ENCODE results near the gene COA8.
"Not testable (repeated sequence)": the region's sequence is repeated elsewhere in the genome, so short reads cannot be mapped to it uniquely, and the experiment has no call there.

The COA8 gene

DNA sequence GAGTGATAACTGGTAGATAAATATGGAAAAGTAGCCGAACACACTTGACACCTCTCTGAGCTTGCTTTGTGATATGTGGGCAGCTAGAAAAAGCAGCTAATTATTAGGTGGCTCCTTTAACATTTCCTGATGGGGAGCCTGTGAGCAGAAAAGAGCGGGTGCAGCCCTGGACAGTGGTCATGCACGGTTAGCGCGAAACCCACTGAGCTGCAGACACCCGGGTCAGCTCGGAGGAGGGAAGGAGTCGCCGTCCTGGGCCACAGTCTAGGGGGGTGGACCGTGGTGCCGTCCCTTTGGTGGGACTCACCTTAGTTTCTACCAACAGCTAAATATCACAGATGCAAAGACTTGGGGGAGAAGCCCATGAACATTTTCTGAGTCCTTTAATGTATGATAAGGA, 6.6 kb downstream of the COA8 start:
- DNase-seq (ENCODE audit: low read depth in 2 of 2, low spot score in 1 of 2), result no peak

DNA sequence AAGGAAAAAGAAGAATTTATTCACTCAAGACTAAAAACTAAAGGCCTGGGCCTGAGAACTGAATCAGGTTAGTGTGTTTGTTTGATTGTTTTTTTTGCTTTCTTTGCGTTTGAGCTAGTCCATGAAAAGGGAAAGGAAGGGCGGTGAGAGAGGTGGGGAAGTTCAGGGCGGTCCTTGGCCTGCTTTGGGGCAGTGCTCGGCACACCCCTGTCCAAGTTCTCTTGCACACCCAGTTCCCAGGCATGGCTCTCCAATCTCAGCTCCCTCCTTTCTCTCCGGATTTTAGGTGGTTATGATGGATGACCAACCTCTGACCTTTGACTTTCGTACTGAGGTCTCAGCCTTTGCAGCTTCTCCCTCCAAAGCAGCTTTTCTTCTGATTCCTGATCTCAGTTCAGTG, 11.3 kb downstream of the COA8 start:
- no peak for DNase-seq (ENCODE audit: low read depth in 2 of 2, low spot score in 1 of 2)

DNA sequence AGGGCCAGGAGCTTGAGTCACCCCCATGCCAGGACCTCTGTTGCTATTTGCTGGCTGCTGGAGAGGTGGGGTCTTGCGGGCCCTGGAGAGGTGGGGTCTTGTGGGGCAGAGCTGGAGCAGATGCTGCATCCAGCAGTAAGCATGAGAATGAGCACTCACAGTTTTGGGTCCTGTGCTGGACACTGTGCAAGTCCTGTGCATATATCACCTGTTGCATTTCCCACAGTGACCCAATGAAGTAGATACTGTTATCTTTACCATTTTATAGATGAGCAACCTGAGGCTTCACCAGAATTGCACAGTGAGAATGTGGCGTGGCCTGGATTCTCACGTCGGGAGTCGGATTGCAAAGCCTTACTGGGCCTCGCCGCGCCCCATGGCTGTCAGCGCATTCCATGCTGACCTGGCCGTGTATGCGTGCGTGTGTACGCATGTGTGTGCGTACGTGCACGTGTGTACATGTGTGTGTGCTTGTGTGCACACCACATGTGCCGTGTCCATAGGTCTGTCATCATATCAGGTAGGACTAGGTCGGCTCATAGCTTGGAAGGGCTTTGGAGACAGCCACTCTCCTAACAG, 12.0 kb downstream of the COA8 start:
- no peak for DNase-seq (ENCODE audit: low read depth in 2 of 2, low spot score in 1 of 2)

DNA sequence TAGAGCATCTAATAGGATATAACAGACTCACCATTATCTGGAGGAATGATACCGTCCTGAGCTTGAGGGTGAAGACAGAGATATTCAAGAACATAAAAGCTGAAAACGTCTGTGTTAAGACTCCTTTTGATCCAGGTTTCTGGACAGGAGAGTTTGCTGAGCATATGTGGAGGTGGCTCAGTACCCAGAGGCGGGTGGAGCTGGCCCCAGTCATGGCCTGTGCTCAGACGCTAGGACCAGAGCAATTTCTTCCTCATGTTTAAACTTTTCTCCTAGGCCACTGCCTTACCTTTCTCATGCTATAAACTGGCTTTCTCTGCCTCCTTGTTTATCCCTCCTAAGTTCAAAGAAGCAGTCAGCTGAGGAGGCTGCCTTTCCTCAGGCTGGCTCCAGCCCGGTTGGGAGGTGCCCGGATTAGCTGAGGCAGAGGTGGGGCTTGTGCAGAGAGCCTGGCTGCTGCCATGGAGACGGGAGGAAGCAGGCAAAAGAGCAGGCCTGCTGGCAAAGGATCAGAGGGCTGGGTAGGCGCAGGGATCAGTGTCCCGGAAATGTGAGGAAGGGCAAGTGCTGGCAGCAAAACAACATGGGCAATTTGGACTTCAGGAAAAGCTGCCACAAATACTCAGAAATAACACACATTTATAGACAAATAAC, 13.7 kb downstream of the COA8 start:
- no peak for DNase-seq (ENCODE audit: low read depth in 2 of 2, low spot score in 1 of 2)

DNA sequence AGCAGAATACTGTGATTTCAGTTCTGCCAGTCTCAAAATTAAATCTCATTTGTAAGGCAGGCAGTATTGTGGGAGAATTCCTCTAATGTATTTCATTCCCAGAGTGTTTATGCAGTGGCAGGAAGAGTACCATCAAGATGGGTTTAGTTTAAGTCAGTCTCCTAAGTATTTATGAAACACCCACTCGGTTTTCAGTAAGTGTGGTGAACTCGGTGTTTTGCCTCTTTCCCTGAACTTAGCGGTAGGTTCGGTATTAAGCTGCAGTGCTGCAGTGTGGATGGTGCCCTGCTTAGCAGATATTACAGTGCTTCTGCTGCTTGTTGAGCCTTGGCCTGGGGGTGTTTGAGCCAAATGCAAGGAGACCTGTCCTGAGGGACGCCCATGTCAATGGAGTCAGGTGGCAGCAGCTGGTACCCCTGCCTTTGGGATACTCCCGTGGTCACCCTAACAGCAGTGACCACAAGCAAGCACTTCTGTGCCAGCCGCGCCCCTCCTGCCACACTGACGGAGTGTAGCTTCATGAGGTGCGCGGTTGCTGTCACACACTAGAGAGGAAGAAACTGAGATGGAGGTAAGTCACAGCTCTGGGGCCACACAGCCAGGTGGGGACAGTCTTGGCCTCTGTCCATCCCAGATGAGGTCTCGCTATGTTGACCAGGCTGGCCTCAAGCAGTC, 15.8 kb downstream of the COA8 start:
- DNase-seq (ENCODE audit: low read depth in 2 of 2, low spot score in 1 of 2), result no peak

DNA sequence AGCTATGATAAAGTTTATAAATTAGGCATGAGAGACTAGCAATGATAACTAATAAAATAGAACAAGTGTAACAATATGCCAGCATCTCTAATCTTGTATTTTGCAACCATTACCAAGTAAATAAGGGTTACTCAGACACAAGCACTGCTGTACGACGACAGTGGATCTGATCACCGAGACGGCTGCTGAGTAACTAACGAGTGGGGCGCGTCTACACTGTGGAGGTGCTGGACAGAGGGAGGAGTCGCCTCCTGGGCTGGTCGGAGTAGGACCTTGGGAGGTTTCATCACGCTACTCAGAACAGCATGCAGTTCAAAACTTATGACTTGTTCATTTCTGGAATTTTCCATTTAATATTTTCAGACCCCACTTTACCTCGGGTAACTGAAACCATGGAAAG, 18.4 kb downstream of the COA8 start:
- no peak for DNase-seq (ENCODE audit: low read depth in 2 of 2, low spot score in 1 of 2)

DNA sequence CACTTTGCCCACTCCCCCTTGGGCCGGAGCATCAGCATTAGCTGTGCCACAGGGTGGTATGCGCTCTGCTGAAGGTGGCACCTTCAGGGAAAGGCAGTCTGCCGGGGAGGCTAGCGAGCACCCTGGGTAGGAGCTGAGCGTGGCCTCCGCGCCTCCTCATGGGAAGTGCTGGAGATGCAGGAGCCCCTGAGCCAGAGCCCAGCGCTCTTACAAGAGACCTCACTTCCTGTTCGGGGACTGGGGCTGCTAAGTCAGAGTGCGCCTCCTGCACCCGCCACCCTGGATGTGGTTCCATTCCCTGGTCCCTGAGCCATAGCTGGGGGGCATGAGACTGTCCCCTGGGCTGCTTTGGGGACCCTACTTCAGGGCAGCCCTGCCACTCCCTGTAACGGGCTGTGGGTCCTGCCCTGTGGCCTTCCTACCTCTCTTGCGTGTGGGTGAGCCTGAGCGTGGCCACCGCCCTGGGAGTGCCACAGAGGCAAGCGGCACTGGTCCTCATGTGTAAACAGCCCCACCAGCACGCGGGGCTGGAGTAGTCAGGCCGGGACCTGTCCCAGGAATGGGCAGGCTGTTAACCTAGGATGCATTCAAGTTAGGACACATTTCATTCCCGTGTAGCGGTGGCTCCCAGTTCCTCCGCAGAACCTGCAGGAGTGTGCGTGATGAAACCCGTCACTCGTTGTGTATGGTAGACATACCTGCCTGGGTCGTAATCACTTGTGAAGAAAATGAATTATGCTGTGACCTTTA, 19.4 kb downstream of the COA8 start:
- DNase-seq (ENCODE audit: low read depth in 2 of 2, low spot score in 1 of 2), result no peak

DNA sequence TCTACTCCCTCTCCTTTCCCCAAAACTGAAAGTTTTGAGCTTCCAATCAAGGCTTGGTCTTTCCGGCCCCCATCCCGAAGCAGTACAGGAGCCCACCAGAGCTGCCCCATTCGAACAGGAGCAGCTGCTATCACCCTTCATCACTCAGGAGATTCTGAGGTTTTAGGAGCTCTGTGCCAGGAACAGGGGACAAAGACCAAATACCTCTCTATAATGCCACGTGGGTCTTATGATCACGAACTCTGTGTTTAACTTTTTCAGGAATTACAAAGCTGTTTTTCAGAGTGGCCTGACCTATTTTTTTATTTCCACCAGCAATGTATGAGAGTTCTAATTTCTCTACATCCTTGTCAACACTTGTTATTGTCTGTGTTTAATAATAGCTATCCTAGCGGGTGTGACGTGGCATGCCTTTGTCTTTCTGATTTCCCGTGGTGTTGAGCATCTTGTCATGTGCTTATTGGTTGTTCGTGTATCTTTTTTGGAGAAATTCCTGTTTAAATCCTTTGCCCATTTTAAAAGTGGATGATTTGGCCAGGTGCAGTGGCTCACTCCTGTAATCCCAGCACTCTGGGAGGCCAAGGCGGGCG, 21.7 kb downstream of the COA8 start:
- DNase-seq (ENCODE audit: low read depth in 2 of 2, low spot score in 1 of 2), result no peak

DNA sequence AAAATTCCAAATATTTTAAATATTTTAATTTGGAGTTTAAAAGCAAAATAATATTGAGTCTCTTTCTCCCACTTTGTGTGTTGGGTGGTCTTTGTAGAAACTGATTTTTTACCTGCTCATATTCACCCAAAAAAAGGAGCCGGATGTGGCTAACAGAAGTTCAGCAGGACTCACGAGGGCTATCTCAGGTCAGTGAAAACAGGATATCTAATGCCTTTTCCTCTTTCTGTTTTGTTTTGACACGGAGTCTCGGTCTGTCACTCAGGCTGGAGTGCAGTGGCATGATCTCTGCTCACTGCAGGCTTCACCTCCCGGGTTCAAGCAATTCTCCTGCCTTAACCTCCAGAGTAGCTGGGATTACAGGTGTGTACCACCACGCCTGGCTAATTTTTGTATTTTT, 30.8 kb downstream of the COA8 start:
- no peak for DNase-seq (ENCODE audit: low read depth in 2 of 2, low spot score in 1 of 2)

DNA sequence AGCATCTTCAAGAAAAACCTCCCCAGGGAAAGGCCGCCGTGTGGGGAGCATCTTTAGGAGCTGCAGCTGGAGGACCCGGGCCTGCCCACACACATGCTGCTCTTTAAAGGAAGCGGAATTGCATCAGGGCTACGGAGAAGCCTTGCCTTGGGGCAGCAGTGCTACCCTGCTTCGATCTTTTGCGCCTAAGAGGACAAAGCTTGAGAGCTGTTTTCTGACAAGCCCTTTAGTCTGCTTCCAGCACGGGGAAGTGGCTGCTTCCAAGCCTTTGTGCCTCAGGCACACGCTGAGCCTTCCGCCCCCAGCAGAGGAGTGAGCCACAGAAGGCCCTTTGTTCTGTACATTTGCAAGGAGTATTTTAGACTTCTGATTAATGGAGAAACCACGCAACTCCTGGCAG, 31.5 kb downstream of the COA8 start:
- no peak for DNase-seq (ENCODE audit: low read depth in 2 of 2, low spot score in 1 of 2)

DNA sequence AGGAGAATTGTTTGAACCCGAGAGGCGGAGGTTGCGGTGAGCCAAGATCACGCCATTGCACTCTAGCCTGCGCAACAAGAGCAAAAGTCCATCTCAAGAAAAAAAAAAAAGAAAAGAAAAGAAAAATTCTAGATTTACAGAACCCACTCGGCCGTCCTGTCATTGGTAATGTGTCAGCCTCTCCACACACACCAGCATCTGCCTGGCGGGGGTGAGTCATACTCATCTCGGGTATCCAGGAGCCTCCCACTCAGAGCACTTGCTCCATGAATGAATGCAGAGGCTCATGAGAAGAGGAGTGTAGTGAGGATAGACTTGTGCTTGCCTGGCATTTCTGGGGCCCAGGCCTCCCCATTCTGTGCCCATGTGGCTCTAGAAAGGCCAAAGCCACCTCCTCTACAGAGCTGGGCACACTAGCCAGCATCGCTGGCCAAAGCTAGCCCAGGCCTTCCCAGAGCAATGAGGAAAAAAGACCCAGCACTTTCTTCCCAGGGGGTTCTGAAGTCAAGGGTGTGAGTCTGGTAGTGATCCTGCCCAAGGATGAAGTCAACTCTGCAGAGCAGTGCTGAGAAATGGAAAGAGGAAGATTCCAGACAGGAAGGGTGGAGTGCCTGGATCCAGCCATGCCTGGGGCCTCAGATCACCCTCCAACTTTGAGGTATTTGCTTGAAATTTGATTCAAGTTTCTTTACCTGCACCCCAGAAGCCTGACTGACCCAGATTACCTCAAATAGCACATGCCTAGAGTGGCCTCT, 35.0 kb downstream of the COA8 start:
- DNase-seq (ENCODE audit: low read depth in 2 of 2, low spot score in 1 of 2), result no peak

DNA sequence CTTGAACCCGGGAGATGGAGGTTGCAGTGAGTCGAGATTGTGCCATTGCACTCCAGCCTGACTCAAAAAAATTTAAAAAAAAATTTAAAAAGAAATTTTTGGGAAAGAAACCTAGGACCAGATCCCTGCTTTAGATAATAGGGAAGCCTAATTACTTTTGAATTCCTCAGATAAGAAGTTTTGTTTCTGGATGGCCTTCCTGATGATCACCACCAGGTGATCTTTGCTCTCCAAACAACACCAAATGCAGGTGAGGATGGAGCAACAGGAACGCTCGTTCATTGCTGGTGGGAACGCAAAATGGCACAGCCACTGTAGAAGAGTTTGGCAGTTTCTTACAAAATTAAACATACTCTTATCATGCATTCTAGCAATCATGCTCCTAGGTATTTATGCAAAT, 37.7 kb downstream of the COA8 start:
- DNase-seq (ENCODE audit: low read depth in 2 of 2, low spot score in 1 of 2), result no peak

DNA sequence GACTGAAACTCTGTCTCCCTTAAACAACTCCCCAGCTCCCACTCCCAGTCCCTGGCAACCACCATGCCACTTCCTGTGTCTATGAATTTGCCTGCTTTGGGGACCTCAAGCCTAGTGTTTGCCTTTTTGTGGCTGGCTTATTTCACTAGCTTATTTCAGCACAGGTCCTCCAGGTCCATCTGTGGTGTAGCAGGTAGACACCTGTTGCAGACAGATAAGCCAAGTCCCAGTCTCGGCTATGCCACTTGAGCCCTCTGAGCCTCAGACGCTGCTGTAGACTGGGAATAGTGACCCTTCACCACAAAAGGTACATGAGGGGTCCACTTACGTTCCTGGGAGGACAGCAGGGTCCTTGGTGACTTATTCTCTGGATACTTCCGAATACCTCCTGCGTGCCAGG, 41.9 kb downstream of the COA8 start:
- no peak for DNase-seq (ENCODE audit: low read depth in 2 of 2, low spot score in 1 of 2)

DNA sequence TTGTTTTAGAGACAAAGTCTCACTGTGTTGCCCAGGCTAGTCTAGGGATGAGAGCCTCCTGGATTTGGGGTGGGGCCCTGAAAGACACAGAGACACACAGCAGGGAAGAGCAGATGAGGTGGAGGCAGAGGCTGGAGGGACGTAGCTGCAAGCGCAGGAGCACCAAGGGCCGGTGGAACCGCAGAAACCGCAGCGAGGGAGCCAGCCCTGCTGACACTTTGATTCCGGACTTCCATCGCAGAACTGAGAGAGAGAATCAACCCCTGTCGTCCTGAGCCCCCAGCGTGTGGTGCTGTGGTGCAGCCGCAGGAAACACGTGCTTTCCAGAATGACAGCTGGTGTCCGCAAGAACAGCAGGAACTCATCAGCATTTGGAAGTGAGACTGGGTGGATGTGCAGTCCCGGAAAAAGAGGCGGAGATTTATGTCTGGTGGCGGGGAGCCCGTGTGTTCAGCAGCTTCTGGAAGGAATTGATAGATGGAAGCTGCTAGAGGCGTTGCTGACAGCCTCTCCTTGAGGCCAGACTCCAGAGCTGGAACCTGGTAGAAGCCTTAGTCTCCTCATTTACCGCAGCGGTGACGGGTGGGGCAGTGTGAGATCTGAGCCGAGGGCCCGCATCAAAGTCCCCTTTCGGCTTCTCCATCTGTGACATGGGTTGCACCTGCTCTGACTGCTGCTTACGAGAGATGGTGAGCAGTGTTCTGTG, 44.4 kb downstream of the COA8 start:
- peak; percentile 22 to 34 for DNase-seq (ENCODE audit: low read depth in 2 of 2, low spot score in 1 of 2)

DNA sequence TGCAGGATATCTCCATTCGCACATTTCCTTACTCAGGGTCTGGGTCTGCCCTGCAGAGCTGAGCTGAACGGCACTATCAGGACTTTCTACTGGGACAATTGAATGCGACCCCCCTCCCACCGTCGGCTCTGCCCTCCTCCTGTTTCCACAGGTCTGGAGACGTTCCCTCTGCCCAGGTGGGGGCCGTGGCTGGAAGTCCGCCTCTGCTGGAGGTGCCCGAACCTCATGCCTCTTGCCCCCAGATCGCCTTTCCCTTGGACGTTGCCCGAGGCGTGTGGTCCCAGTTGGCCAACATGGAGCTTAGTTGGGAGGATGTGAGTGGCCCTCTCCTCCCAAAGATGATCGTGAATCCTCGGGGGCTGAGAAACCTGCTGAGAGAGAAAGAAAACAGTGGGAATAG, 45.1 kb downstream of the COA8 start:
- DNase-seq (ENCODE audit: low read depth in 2 of 2, low spot score in 1 of 2), result no peak

DNA sequence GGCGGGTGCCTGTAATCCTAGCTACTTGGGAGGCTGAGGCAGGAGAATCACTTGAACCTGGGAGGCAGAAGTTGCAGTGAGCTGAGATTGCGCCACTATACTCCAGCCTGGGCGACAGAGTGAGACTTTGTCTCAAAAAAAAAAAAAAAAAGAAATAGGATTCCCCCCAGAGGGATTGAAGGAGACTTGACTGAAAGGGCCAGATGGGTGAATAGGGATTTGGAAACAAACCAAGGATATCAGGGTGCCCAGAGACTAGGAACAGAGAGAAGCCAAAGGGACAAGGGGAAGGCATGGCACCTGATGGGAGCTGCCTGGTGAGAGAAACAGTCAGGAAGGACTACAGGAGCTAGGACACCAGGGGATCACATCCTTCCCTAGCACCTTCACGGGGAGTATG, 46.3 kb downstream of the COA8 start:
- not testable (repeated sequence) for DNase-seq (ENCODE audit: low read depth in 2 of 2, low spot score in 1 of 2)

DNA sequence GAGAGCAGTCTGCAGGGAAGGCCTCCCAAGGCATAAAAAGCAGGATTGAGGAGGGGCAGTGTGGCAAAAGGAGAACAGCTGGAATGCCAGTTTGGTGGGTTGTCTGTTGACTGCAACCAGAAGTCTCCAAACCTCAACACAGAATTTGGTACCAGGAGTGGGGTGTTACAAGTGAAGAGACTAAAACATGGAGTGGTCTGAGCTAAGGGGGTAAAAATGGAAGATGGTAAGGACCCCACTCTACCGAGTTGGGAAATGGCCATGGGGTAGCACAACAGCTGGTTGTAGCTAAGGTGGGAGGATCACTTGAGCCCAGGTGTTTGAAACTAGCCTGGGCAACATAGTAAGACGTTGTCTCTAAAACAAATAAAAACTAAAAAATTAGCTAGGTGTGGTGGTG, 48.5 kb downstream of the COA8 start:
- DNase-seq (ENCODE audit: low read depth in 2 of 2, low spot score in 1 of 2), result no peak

DNA sequence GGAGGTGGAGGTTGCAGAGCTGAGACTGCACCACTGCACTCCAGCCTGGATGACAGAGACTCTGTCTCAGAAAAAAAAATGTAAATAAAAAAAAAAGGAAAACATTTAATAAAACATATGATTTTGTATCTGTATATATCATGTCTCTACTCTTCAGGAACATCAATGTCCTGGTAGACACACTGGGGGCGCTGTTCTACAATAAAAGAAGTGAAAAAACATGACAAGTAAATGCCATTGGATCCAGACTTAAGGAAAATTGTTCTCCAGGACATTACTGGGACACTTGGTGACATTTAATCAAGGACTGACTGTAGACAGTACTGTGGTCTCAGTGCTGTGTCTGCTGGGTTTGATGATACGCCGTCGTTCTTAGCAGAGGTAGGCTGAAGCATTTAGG, 50.8 kb downstream of the COA8 start:
- no peak for DNase-seq (ENCODE audit: low read depth in 2 of 2, low spot score in 1 of 2)

DNA sequence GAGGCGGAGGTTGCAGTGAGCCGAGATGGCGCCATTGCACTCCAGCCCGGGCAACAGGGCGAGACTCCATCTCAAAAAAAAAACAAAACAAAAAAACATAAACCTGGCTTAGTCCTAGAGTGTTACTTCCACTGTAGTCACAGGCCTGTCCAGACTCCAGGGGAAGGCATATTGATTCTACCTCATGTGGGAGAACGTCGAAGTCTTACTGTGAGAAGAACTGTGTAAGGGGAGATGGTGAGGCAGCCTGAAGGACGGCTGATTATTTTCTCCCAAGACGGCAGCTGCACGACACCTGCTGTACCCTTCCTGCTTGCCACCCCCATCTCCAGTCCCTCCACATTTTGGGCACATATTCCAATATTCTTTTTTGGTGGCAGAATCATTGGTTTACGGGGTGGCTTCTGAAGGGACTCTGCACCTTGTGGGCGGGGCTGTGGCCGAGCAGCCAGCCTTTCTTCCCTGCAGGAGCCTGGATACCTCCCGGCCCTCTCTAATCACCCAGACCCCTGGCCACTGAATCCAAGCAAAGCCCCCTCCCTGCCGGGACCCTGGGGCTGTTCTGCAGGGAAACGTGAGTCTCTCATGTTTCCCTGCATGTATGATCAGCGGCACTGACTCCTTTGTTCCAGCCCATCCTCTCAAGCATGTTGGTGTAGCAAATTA, 54.0 kb downstream of the COA8 start:
- no peak for DNase-seq (ENCODE audit: low read depth in 2 of 2, low spot score in 1 of 2)

DNA sequence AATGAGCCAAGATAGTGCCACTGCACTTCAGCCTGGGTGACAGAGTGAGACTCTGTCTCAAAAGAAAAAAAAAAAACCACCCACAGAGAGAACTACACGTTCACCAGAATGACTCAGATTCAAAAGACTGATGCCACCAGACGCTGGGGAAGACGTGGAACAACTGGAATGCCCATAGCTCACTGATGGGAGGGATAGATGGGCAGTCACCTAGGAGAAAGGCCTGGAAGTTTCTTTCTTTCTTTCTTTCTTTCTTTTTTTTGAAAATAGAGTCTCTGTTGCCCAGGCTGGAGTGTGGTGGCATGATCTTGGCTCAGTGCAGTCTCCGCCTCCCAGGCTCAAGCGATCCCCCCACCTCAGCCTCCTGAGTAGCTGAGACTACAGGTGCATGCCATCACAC, 56.3 kb downstream of the COA8 start:
- no peak for DNase-seq (ENCODE audit: low read depth in 2 of 2, low spot score in 1 of 2)
